Endothelial cell of coronary artery (primary cell): ENCODE results near the gene URB1. TPM values are rescaled to one million over a fixed set of nuclear protein-coding genes. Genes with fewer than 3 reads are reported as not detected.

ENCODE experiments used
- total RNA-seq: library from RNA; depleted of rRNA; stranded (reverse); fragments of >200 nt; gene quantifications from 2 replicates; pipeline ENCODE4 v1.2.3, GENCODE V29; 2014

The URB1 gene, protein sequence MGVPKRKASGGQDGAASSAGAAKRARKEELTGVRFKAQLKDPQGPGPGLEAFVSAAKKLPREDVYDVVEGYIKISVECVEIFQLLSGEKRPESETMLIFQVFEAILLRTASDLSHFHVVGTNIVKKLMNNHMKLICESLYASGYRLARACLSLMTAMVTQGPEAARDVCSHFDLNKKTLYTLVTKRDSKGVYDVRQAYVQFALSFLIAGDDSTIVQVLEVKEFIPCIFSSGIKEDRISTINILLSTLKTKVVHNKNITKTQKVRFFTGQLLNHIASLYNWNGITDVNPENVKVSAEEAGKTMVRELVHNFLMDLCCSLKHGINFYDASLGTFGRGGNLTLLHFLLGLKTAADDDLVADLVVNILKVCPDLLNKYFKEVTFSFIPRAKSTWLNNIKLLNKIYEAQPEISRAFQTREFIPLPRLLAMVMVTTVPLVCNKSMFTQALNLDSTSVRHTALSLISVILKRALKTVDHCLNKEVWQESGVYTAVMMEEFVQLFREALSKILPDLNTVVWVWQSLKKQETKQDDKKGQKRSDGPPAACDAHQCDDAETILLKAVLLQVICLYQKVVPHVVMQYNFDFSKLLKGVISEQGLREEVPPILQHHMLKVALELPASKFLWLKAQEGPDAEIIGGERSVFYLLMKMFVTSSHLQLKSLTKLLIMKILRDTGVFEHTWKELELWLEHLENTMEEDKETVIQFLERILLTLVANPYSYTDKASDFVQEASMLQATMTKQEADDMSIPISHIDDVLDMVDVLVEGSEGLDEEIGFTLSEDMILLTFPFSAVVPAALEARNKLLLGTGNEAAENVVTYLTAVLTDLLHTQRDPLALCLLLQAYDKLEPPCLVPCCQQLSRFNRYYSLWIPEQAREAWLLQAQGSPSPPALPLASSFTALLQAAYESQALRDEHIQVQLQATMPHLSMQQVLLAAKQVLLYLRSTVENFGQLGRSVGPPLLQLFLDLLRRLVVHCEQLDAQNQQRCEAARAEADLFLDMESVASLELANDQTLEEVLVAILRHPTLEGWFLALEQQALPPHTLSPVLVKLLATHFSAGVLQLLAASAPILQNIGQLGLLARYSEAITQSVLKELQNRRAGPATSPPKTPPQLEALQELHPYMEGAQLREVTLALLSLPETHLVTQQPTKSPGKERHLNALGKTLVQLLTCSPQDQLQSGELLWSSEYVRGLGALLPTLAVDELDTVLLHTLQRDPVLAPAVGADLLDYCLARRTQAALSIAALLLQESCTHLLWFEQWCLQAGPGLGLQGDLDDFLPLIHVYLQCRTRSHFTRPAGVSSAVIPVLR (N-terminal part only)
- 16.0 and 16.3 TPM in 2 replicates for total RNA-seq

DNA sequence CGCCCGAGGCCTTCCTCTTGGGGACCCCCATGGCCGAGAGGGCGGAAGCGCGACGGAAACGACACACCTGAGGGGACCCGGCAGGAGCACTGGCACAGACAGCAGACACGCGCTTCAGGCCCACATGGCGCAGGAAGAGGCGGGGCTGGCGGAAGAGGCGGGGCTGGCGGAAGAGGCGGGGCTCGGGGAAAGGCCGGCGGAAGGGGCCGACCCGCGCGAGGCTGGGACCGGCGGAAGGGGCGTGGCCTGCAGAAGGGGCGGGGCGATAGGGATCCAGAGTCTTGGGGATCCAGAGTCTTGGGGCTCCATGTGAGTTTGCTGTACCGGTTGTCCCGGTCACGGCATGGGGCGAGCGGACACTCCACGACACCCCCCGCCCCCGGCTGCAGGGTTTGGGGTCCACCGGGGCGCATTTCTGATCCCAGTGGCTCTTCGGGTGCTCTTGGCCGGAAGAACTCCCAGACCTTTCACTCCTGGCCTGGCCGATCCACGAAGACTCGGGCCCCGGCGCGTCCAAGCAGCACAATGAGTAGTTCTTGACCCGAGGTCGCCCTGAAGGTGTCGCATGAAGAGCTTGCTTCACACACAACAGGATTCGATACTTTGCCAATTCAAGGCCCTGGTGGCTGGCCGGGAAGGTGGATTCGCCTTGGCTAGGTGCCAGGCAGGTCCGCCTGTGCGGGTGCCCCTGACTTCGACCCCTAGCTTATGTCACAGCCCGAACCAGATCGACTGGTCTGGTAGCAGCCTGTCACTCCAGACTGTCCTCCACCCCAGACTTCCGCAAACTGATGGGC, at the start of gene URB1:
Gene URB1, minus strand, starts transcription at position 133 of the 797 bp plus-strand sequence. Its CDS starts 102 bp downstream, at position 31.

DNA sequence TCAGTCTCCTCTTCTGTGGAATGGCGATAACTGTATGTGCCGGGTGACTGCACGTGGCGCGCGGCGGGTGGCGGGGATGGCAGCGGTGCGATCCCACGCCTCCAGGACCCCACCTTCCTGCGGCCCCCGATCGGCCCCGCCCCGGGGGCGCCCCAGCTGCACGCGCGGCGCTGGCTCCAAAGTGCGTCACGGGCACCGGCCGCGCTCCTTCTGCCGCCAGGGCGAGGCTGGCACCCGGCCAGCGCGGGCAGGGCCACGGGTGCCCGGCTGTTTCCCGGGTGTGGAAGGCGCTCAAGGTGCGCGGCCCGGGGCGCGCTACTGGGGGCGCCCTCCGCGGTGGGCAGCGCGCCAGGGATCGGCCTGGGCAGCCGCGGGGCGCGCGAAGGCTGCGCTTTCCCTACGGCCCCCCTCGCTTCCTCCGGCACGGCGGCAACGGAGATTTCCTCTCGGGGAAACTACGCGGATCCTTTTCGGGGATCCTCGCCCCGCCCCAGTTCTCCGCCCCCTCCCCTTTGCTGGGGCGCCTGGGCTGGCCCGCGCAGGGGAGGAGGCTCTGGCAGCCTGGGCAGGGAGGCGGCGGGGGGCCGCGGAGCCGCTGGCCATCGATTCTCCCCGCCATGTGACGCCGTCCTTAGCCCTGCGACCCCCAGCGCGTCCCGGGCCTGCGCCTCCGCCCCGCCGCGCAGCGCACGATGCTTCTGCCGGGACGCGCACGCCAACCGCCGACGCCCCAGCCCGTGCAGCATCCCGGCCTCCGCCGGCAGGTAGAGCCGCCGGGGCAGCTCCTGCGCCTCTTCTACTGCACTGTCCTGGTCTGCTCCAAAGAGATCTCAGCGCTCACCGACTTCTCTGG, 19.6 kb upstream of the URB1 start, which contains the start of gene EVA1C:
Gene EVA1C, plus strand, starts transcription at position 545 of the 853 bp plus-strand sequence. Its CDS starts 148 bp downstream, at position 693.

DNA sequence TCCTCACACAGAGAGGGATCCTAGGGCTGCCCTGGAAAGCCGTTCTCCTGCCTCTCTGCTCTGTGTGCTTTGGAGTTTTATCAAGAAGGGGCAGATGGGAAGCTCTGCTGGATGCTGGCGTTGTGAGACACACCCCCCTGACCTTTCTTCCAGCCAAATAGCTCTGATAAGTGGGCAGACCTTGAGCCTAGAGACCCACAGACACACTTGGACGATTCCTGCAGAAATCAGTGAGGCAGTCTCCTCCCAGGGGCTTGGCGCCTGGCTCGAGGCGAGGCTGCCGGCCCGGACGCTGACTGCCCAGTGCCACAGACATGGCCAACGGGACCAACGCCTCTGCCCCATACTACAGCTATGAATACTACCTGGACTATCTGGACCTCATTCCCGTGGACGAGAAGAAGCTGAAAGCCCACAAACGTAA, 94.1 kb downstream of the URB1 start, which contains the start of gene MRAP:
Gene MRAP, plus strand, starts transcription at position 198 of the 424 bp plus-strand sequence. Its CDS starts 117 bp downstream, at position 315.

DNA sequence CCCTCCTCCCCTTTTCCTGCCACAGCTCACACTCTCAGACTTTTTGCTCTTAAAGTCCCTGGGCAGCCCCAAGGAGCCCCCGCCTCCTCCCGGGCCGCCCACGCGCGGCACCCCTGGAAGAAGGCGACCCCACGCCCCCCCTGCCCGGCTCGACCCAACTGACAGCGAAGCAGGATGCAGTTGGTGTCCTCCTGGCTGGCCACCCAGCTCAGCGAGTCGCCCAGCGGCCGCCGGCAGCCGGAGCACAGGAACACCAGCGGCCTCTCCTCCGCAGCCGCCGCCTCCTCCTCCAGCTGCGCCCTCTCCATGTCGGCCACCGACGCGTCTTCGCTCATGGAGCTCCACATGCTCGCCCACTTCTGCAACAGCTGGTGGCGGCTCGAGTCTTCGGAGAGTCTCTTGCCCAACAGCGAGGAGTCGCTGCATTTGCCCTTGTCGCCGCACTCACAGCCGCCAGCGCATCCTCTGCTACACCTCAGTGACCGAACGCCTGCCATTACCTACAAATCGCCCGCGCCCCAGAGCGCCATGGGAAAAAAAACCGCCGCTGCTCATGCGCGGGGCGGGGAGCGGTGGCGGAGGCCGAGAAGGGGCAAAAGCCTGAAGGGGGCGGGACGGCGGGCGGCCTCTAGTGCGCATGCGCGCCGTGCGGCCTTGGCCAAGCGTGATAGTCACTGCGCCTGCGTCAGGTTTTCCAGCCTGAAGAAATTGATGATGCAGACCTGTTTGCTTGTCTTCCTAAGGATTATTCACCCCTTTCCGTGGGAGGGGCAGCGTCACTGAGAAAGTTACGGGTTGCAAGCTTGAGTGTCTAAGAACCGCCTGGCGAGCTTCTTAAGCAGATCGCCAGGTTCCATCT, 114.1 kb downstream of the URB1 start, which contains the start of gene MIS18A:
Gene MIS18A, minus strand, starts transcription at position 532 of the 859 bp plus-strand sequence. Its CDS starts 35 bp downstream, at position 497.

Other genes with a start within 250 kb of the URB1 start
- gene MIS18A, start 114.0 kb downstream of the URB1 start, total RNA-seq: 9.5 and 15.9 TPM in 2 replicates
- not detected in 2 replicates for gene MRAP, start 94.2 kb downstream of the URB1 start, total RNA-seq
- gene EVA1C, start 19.7 kb upstream of the URB1 start, total RNA-seq: 29.6 and 31.2 TPM in 2 replicates
- gene TCP10L, start 192.5 kb upstream of the URB1 start, total RNA-seq: 0.09 and 0.28 TPM in 2 replicates
- gene CFAP298, start 219.4 kb upstream of the URB1 start, total RNA-seq: 23.3 and 29.2 TPM in 2 replicates